AG04450 (cell line): ENCODE data around the gene PI4KB. TPM values are rescaled to one million over a fixed set of nuclear protein-coding genes. Genes with fewer than 3 reads are reported as not detected.

Experiments used
- CTCF ChIA-PET: fragments of 300-600, 350-600 bp; formaldehyde crosslinking; extraction: SDS; loops from one replicate; lab custom pipeline; 2022; ENCODE audit warnings: antibody characterized with exemption, inconsistent platforms; lab: Charles Lee
- POLR2A ChIA-PET: fragments of 350-600 bp; formaldehyde crosslinking; extraction: SDS; loops from one replicate; lab custom pipeline; 2021; ENCODE audit warnings: antibody characterized with exemption, inconsistent platforms; lab: Yijun Ruan, JAX
- DNase-seq: peaks from one replicate; pipeline ENCODE4 v3.0.0-alpha.2; 2011; ENCODE audit warnings: low read depth, low spot score
- H3K27ac ChIP-seq: one replicate; pipeline ENCODE4 v1.5.1; 2012; ENCODE audit warnings: low read depth, low read length, control low read depth
- H3K27me3 ChIP-seq: one replicate; pipeline ENCODE4 v1.6.0; 2012; ENCODE audit warnings: low read length; ENCODE audit not compliant: control insufficient read depth, insufficient read depth
- H3K4me3 ChIP-seq: 2 replicates; pipeline ENCODE4 v1.5.1; 2011; ENCODE audit warnings: mild to moderate bottlenecking, low read depth, low read length, control low read depth
- H3K9me3 ChIP-seq: 2 replicates; pipeline ENCODE4 v1.5.1; 2012; ENCODE audit warnings: low read length; ENCODE audit not compliant: control insufficient read depth, insufficient read depth
- polyA minus RNA-seq: library from RNA; depleted of rRNA, polyadenylated mRNA; stranded (reverse); fragments of >200 nt; gene quantifications from 2 replicates; pipeline ENCODE4 v1.2.3, GENCODE V29; 2011; rRNA and poly(A)+ RNA removed
- polyA plus RNA-seq: library from polyadenylated mRNA; depleted of rRNA; stranded (reverse); fragments of >200 nt; gene quantifications from 2 replicates; pipeline ENCODE4 v1.2.3, GENCODE V29; 2011; rRNA removed
- TF ChIP-seq, protein P1 (sequence below): IDR thresholded peaks from 2 replicates; pipeline ENCODE4 v1.5.1; 2011; ENCODE audit warnings: low read depth, low read length, control low read depth, inconsistent platforms

PI4KB gene
- polyA plus RNA-seq (75.2 and 83.2 TPM in 2 replicates), polyA minus RNA-seq (161 and 181 TPM in 2 replicates)

GRCh38 chr1:151327223-151327902 lies at the start of gene PI4KB:
PI4KB (minus strand) TSS chr1:151327416; CDS start chr1:151316481, 10,935 bp downstream.
- Histone ChIP-seq H3K27ac (peak within 1 kb of the TSS; percentile 95), H3K4me3 (peak within 1 kb of the TSS; percentile 84), H3K9me3 (no peaks in the 10 kb centered on the region), H3K27me3 (no peaks in the 10 kb centered on the region)
- TF ChIP-seq, protein P1, sequence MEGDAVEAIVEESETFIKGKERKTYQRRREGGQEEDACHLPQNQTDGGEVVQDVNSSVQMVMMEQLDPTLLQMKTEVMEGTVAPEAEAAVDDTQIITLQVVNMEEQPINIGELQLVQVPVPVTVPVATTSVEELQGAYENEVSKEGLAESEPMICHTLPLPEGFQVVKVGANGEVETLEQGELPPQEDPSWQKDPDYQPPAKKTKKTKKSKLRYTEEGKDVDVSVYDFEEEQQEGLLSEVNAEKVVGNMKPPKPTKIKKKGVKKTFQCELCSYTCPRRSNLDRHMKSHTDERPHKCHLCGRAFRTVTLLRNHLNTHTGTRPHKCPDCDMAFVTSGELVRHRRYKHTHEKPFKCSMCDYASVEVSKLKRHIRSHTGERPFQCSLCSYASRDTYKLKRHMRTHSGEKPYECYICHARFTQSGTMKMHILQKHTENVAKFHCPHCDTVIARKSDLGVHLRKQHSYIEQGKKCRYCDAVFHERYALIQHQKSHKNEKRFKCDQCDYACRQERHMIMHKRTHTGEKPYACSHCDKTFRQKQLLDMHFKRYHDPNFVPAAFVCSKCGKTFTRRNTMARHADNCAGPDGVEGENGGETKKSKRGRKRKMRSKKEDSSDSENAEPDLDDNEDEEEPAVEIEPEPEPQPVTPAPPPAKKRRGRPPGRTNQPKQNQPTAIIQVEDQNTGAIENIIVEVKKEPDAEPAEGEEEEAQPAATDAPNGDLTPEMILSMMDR, result no peak
- DNase-seq, result peak; percentile 93
- CTCF ChIA-PET, result interaction anchor here (0.6 to 14.1 kb wide), 7 partner anchors 9 to 224 kb away, joined by 3 to 199 read pairs (median 4); no protein-coding TSS in a partner anchor
- POLR2A ChIA-PET, result interaction anchor here (0.6 to 4.2 kb wide), 13 partner anchors 9 to 73 kb away, joined by 3 to 45 read pairs (median 4); partner anchors contain the start of genes PSMB4 and PSMD4

DNA sequence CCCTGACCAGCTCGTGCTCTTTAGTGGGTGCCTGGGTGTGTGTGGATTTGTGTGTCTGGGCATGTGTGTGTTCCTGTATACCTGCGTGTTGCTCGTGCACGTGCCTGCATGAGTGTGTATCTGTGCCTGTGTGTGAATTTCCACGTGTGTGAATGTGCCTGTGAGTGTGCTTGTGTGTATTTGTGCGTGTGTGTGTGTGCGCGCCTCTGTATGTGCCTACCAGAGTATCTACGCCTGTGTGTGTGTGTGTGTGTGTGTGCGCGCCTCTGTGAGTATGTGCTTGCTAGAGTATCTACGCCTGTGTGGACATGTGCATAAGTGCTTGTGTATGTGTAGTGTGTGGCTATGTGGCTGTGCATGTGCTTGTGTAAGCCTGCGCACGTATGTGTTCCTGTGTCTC lies 46.0 kb upstream of the PI4KB start:
- TF ChIP-seq, protein P1, result no peak
- ChIA-PET CTCF (no interaction called here), POLR2A (interaction anchor here (0.6 to 2.3 kb wide), 5 partner anchors 13 to 568 kb away, joined by 3 to 8 read pairs (median 6); no protein-coding TSS in a partner anchor)
- no peak overlapping the region for H3K27ac ChIP-seq
- no peaks in the 10 kb centered on the region; the same call in 1 of the 2 replicates for H3K9me3 ChIP-seq
- no peak for DNase-seq
- H3K4me3 ChIP-seq, result no peak overlapping the region
- H3K27me3 ChIP-seq, result no peaks in the 10 kb centered on the region

- Histone ChIP-seq H3K27me3 (no peaks in the 10 kb centered on the region), H3K27ac (peak within 1 kb of the TSS; percentile 31), H3K9me3 (no peaks in the 10 kb centered on the region; the same call in 1 of the 2 replicates), H3K4me3 (peak within 1 kb of the TSS; percentile 70)
- ChIA-PET POLR2A (interaction anchor here (0.6 to 2.3 kb wide), 11 partner anchors 10 to 569 kb away, joined by 3 to 8 read pairs (median 3); partner anchors contain the start of gene PI4KB), CTCF (interaction anchor here (1.6 kb wide), 1 partner anchor 31 kb away, joined by 10 read pairs; no protein-coding TSS in a partner anchor)
- TF ChIP-seq, protein P1, result no peak
- DNase-seq, result peak; percentile 38
These were observed 45.1 kb upstream of the PI4KB start, which contains the start of gene SELENBP1 for GRCh38 chr1:151372058-151372934. SELENBP1 (minus strand) TSS chr1:151372705; CDS start chr1:151372641, 64 bp downstream.

GRCh38 chr1:151371370-151372057 lies 44.3 kb upstream of the PI4KB start:
- no peak overlapping the region for H3K27ac ChIP-seq
- ChIA-PET CTCF (interaction anchor here (1.6 kb wide), 1 partner anchor 31 kb away, joined by 10 read pairs; no protein-coding TSS in a partner anchor), POLR2A (interaction anchor here (0.6 to 2.3 kb wide), 10 partner anchors 9 to 90 kb away, joined by 3 to 8 read pairs (median 4); partner anchors contain the start of gene PI4KB)
- DNase-seq, result no peak
- H3K9me3 ChIP-seq, result no peaks in the 10 kb centered on the region; the same call in 1 of the 2 replicates
- peak overlapping the region; percentile 70 for H3K4me3 ChIP-seq
- TF ChIP-seq, protein P1, result no peak
- H3K27me3 ChIP-seq, result no peaks in the 10 kb centered on the region
